Activated CD4-positive, CD25-positive, alpha-beta regulatory T cell treated with anti-CD3 and anti-CD28 coated beads, Interleukin-2, amount 50 U/mL, for 16 hours (primary cell): ENCODE data around the gene NR2F1-AS1.

ENCODE experiments used
- DNase-seq: peaks from one replicate; pipeline ENCODE4 v3.0.0-alpha.2; 2020; ENCODE audit warnings: low read depth, low spot score

NR2F1-AS1 gene

DNA sequence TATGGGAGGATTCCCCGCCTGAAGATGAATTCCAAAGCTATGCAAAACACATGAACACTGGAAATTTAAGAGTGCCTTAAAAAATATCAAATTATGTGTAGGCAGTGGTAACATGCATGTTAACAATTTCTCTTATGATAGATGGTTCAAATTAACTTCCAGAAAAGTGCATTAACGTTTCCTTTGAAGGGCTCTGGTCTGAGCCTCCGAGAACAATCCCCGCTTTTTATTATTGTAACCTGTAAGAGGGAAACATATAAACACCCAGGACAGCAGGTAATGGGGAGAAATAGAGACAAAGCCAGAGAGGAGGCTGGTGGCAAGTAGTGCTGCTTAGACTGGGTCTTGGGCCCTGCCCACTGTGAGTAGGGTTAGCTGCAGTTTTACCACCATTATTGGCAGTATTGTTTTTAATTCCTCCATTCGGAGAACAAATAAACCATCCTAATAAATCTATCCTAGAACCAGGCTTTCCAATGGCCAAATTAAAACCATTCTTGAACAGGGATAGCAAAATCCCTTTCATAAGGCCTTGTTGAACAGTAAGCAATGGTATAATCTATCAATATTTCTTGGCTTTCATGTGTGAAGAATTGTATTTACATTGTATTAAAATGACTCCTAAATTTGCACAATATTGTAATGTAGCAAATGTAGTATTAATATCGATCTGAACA, 8.3 kb upstream of the NR2F1-AS1 start:
- no peak for DNase-seq

DNA sequence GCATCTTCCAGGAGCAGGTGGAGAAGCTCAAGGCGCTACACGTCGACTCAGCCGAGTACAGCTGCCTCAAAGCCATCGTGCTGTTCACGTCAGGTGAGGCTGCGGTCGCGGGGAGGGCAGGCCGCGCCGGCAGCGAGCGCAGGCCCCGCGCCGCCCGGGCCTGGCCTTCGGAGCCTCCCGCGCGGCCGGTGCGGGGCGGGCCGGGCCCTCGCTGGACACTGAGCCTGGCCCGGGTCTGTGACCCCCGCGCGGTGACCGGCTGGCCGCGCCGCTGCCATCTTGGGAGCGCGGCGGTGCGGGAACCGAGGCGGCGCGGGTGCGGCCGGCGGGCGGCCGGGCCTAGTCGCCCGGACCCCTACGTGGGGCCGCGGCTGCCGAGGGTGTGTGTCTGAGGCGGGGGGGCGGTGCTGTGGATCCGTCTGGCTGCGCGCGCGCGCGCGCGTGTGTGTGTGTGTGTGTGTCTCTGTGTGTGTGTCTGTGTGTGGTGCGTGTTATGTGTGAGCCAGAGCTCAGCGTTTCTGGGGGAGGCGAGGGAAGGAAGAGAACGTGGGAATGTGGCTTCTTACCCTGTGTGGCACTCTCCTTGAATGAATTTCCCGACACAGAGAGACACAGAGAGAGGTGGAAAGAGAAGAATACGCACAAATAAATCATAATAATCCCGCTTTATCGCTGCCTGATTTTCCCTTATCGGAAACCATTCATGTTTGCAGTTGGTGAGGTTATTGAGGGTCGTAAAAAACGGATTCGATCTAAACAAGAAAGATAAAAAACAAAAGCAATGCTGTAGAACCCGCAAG, 7.5 kb upstream of the NR2F1-AS1 start:
- DNase-seq: no peak

DNA sequence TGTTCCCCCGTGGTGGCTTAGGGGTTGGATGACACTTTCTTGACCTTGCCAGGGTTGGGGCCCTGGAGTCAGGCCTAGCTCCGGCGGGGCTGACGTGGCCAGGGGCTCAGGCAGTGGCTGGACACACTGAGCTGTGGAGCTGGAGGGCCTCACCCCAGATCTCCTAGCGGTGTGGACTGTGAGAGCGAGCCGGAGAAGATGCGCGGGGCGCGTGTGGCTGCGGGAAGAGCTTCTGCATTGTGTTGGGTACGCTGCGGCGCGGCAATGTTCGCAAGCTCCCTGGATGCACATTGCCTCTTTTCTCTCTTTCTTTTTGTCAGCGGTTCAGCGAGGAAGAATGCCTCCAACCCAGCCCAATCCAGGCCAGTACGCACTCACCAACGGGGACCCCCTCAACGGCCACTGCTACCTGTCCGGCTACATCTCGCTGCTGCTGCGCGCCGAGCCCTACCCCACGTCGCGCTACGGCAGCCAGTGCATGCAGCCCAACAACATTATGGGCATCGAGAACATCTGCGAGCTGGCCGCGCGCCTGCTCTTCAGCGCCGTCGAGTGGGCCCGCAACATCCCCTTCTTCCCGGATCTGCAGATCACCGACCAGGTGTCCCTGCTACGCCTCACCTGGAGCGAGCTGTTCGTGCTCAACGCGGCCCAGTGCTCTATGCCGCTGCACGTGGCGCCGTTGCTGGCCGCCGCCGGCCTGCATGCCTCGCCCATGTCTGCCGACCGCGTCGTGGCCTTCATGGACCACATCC, 6.8 kb upstream of the NR2F1-AS1 start:
- DNase-seq: no peak

DNA sequence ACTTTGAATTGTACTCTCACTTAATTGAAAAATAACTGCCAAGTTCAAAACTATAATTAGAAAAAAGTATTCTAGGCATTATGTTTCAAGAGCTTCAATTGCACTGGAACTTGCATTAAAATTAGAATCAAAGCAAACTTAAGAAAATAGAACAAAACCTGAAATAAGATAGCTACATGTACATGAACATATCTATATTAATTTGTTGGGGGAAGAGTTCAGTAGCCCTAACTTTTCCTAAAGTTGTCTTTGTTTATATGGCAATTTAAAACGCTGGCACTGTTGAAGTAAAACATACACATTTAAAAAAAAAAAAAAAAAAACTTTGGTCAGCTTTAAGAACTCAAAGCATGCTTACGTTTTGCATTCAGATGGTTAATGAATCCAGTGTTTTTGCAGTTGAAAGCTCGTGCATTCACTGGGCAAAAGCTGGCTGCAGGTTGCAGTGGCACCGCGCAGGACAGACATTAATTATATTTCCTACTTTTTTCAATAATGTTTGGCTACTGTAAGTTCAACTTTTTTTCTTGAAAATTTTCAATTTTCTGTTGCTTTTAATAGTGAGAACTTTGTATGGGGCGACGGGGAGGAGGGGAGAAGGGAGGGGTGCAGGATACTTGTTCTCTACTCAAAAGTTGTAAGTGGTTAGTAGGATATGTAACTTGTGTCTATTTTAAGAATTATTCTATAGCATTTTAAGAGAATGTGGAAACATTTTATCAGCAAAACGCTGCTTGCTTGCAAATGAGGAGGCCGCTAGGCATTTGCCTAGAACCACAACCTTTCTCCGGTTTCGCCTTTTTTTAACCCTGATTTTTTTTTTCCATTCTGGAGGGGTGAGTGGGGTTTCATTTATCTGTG, 5.9 kb upstream of the NR2F1-AS1 start:
- no peak for DNase-seq

DNA sequence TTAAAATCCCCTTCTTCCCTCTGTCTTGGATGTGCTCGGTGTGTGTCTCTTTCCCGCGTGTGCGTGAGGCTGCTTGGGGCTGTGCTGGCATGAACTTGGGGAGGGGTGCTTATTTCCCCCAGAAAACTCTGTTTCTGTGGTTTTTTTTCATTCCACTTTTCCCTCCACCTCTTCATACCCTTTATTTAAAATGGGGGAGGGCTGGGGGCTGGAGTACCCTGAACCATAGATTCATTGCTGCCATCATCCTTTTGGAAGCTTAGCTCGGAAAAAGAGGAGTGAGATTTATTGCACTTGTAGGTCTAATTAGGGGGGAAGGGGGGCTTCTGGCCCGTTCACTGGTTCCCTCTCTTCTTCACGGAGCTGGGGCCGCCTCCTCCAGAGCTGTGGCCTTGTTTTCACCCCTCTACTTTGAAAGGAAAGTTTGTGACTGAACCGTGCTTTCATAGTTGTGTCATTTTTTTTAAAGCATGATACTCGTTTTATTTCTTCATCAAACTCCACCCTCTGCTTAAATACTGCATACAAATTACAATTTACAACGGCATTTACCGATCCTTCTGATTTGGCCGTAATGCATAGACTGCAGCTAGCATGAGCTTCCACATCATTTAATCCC, 4.9 kb upstream of the NR2F1-AS1 start:
- DNase-seq: no peak

DNA sequence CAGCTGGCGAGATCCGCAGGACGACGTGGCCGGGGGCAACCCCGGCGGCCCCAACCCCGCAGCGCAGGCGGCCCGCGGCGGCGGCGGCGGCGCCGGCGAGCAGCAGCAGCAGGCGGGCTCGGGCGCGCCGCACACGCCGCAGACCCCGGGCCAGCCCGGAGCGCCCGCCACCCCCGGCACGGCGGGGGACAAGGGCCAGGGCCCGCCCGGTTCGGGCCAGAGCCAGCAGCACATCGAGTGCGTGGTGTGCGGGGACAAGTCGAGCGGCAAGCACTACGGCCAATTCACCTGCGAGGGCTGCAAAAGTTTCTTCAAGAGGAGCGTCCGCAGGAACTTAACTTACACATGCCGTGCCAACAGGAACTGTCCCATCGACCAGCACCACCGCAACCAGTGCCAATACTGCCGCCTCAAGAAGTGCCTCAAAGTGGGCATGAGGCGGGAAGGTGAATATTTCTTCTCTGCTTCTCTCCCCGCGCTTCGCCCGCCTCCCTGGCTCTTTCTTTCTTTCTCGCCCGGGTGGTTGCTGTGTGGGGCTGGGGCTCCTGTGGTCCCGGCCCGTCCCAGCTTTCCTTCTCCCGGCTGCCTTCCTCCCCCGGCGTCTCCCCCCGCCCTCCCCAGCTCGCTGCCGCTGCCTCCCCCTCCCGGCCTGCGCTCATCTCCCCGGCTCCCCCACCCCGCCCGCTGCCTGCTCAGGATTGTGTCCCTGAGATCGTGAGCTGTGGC, 4.2 kb upstream of the NR2F1-AS1 start:
- DNase-seq: no peak

DNA sequence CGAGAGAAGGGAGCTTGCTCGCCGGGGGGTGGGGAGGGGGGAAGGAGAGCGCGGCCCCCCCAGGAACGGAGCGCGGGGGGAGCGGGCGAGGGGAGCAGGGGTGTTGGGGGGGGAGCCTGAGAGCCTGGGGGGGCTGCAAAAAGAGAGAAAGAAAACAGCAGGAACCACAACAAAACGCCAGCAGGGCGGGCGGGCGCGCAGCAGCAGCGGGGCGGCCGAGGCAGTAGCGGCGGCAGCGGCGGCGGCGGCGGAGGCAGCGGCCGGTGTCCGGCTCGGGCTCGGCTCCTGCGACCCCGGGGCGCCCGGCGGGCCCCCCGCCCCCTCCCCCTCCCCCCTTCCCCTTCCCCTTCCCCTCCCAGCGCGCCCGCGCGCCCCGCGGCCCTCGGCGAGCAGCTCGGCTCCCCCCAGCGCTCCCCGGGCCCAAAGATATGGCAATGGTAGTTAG, 3.6 kb upstream of the NR2F1-AS1 start:
- no peak for DNase-seq

DNA sequence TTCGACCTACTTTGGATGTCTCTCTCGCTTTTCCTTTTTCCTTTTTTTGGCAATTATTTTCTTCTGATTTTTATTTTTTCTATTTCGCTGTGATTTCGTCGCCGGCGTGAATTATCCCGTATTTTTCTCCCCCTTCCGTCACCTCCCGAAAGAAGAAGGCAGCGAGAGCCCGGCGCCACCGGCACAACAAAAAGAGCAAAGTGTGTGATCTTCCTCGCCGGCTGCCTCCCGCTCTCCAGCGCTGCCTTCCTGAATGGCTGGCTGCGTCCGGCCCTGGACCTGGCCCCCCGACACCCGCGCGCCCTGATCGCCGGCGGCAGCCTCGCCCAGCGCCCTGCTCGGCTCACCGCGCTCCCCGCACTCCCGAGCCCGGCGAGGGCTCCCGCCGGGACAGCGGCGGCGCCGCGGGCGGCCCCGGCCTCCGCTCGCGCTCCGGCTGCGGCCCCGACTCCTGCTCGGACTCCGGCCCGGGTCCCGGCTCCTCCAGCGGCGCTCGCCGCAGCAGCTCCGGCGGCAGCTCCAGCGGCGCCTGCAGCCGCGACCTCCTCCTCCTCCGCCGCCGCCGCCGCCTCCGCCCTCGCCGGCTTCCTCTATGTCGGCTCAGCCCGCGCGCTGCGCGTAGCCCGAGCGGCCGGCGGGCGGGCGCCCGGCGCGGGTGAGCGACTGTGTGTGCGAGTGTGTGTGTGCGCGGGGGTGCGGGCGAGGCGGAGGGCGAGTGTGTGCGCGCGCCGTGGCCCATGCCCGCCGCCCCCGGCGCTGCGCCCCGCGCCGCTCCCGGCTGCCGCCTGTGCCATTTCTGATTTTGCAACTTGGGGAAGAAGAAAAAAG, 3.0 kb upstream of the NR2F1-AS1 start:
- DNase-seq: no peak

DNA sequence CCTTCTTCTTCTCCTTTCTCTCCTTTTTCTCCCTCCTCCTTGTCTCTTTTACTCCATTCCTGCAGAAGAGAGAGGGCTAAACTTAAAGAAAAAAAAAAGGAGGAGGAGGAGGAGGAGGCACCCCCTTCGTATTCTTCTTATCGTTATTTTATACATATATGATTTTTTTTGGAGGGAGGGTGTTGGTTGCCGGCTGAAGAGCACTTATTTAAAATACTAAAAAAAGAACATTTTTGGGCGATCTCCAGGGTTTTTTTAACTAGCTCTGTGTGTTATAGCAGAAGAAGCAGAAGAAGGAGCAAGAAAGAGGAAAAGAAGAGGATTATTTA, 2.4 kb upstream of the NR2F1-AS1 start:
- no peak for DNase-seq

DNA sequence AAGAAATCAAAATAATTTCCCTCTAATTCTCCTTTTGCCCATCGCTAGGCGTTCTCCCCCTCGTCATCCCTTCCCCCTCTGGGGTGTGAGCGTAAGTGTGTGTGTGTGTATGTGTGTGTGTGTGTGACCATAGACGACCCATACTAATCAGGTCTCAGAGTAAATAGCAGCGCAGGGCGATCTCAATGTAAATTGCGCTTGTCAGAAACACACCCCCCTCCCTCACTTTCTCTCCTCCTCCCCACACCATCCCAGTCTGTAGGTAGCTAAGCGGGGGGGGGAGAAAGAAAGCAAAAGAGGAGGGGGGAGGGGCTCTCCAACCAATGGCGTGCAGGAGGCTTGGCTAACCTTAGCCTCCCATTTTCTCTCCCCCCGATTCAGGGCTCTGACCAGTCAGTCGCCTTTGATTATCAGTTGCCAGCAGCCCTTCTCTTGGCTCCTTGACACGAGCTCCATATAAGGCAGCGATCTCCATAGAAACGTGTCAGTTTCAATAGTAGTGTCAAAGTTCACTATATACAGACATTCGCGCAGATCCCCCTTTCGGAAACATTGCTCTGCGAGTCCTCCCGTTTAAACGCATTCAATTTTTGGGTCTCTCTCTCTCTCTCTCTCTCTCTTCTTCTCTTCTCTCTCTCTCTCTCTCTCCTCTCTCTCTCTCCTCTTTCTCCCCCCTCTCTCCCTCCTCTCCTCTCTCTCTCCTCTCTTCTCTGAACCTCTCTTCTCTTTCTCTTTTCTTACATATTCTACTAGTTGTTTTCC, 1.8 kb upstream of the NR2F1-AS1 start, which contains the start of gene NR2F1:
NR2F1 (plus strand) TSS at position 546 of the 762 bp plus-strand sequence. CDS start 1,802 bp downstream, outside the sequence.
- DNase-seq: no peak

DNA sequence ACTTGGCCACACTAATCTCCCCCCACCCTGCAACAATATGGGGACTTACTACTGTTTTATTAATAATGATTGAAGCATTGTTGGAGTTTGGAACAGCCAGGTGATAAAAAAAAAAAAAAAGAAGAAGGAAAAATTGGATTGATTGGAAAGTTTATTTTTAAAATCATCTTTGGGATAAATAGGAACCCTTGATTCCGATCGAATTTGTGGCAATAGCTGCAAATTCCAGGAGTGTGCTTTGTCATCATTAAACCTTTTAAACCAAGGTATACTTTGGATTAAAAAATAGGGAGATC, 1.1 kb upstream of the NR2F1-AS1 start:
- DNase-seq: no peak

DNA sequence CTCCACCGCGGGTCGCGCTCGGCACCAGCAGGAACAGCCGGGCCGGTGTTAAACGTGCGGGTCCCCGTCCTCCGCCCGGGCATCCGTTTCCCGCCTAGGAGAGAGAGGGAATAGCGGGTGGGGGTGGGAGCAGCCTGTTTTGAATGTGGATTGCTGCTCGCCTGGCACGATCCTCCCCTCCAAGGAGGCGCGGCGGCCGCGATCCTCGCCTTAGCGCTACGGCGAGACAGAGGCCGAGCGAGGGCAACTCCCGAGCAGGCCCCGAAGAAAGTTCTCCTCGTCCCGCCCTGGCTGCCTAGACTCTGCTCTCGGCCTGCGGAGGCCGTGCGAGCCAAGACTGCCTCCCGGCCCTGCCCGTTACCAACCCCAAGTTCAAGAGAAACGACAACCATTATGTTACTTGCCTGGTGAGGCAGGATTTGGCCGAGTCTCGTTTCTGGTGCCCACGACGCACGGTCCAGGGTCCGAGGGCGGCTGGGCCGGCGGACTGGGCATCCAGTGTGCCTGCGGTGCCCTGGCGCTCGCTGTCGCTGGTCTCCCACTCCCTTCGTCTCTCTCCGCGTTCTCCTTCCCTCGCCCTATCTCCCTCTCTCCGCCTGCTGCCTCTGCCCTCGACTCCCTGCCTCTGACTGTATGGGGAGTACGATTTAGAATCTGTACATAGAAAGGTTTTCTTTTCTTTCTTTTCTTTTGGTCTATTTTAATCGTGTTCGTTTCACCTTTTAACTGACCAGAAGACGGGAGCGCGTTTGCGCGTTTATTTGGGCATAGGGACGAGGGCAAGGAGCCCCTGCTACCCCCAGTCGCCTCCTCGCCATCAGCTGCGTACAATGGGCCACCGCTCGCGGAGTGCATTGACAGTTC, 724 bp downstream of the NR2F1-AS1 start:
- DNase-seq: no peak

DNA sequence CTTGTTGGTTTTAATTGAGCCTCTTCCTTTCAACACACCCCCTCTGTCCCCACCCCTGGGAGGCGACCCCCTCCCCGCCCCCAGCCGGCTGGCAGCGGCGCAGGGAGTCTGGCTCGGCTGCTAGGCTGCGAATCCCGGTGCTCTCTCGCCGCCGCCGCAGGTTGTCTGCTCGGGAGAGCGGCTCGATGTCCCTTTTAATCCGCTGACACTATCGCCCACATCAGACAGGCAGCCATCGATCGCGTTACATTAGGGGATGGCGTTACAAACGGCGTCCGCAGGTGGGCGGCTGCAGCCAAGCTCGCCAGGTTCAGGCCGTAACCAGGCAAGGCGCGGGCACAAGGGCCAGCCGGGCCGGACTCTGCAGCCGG, 1.3 kb downstream of the NR2F1-AS1 start:
- no peak for DNase-seq

DNA sequence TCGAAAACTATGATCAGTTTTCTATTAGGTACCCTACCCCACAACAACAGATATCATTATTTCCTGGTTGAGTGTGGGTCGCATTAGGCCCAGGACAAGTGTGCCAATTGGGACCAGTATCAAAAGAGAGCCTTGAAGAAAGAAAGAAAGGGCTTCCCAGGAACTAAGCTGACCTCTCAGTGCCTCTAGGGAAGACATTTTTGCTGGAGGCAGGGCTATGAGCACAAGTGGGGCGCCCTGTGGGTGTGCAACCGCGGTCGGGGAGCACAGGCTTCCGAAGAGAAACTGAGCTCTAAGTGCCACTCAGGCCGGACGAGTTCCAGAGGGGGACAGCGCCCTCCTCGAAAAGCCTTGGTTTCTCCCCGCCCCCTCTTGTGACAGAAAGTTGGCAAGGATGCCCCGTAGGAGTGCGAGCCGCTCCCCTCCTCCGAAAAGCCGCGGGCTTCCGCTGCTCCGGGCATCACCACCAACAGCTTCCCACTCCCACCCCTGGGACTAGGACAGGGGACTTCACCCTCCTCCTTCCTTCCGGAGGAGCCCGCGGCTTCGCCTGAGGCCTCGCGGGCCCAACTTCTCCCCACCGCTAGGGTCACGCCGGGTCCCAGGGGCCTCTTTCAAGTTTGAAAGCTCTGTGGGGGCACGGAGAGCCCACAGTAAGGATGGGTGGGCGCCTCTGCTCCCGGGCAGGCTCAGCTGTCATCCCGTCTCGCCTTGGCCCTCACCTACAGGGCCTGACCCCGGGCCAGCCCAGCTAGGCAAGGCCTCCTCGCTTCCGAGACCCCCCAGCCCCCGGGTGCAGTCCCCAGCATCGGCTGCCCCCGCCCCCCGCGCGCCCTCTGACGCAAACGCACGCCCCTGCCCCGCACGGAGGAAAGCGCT, 2.0 kb downstream of the NR2F1-AS1 start:
- DNase-seq: no peak

DNA sequence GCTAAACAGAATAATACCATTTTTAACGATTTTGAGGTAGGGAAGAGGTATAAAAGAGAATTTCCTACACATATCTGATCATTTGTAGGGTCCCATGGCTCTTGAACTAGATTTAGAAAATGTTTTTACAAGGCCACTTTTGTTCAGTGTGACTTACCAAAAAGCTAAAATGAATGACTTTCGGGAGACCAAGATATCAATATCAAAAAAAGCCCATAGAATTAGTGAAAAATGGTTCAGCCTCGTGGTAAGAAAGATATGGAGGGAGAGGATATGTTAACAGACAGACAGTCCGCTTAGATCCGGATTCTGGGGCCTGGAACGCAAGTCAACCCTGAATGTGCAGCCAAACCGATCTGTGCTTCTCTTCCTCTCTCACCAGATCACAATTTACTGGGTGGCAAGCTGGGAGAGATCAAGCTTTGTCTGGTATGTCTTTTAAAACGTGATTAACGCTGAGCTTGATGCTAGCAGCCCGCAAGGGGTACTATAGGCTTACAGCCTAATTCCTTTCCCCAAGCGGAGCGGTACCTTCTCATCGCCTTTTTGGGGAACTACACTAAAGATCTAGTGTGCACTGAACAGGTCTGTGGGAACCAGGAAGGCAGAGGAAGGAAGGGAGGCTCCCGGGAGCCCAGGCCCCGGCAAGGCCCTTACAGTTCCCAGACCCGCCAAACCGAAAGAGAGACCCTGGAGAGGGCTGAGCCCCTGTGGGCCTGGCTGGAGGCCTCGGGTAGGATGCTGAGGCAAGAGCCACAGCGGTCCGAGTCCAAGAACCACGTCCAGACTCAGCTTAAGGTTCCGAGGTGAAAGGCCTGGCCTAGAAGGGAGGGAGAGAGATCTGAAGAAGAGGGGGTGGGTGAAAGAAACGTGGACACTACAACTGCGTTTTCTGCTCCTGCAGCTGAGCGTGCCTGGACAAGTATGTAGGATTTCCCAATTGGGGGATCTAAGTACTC, 2.9 kb downstream of the NR2F1-AS1 start:
- DNase-seq: no peak
